ENCODE data around the gene SSC4D. TPM values are rescaled to one million over a fixed set of nuclear protein-coding genes. Genes with fewer than 3 reads are reported as not detected.
"Not testable (repeated sequence)": the region's sequence is repeated elsewhere in the genome, so short reads cannot be mapped to it uniquely, and the experiment has no call there.

The SSC4D gene
- total and polyA plus RNA-seq, 7 experiments from 2014 or later: 0.24 to 0.35 TPM; not detected in 5

- H3K36me3 ChIP-seq (ENCODE audit: control insufficient read depth in 2 of 3, insufficient read depth in 3 of 3, low read length in 3 of 3): no peaks in the 10 kb centered on the region
- peaks cover 0 to 1% (median 0%) of the 10 kb centered on the region in 11 donors for H3K9me3 Mint-ChIP-seq
- H3K4me3 ChIP-seq (ENCODE audit: low read length): no peak overlapping the region
- no peaks in the 10 kb centered on the region for H3K36me3 Mint-ChIP-seq
- intact Hi-C loops (cut with micrococcal nuclease): no loop called here
- no peaks in the 10 kb centered on the region for H3K4me1 ChIP-seq (ENCODE audit: control insufficient read depth in 2 of 2, insufficient read depth in 2 of 2, low read length in 2 of 2)
- ChIA-PET POLR2A (interaction anchor here (1.3 kb wide), 1 partner anchor 18 kb away, joined by 4 read pairs; no protein-coding TSS in a partner anchor), CTCF (no interaction called here)
- no peak for ATAC-seq
- no peaks in the 10 kb centered on the region for H3K27me3 ChIP-seq (ENCODE audit: control insufficient read depth in 2 of 2, insufficient read depth in 2 of 2, low read length in 2 of 2)
- H3K4me1 Mint-ChIP-seq: peaks cover 0 to 26% (median 11%) of the 10 kb centered on the region in 7 donors
- no peak for DNase-seq
- H3K27me3 Mint-ChIP-seq: peaks cover 0 to 19% (median 0%) of the 10 kb centered on the region in 5 donors
- H3K9me3 ChIP-seq (ENCODE audit: control insufficient read depth in 2 of 3, low read length in 3 of 3): no peaks in the 10 kb centered on the region
- no peak overlapping the region for H3K4me3 Mint-ChIP-seq
- no peak overlapping the region for H3K27ac Mint-ChIP-seq
- no peak overlapping the region for H3K27ac ChIP-seq (ENCODE audit: low read depth, low read length)
Observed at GRCh38 chr7:76368190-76368589, 41.3 kb downstream of the SSC4D start.

DNA sequence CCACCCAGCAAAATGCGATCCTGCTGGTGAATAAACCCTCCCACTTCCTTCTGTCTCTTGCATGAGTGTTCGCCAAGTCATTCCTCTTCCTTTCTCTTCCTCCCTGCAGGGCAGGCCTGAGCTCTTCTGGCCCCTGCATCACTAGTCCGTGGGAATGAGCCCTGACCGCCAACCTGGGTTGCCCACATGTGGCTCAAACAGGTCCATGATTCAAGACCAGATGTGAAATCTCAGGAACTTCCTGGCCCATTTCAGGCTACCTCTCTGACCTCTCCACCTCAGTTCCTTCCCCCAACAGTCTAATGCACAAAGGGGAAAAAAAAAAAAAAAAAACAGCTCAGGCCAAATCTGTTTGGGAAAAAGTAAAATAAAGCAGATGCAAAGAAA lies 45.3 kb downstream of the SSC4D start:
- Mint-ChIP-seq H3K36me3 (no peaks in the 10 kb centered on the region), H3K27me3 (peaks cover 0 to 9% (median 0%) of the 10 kb centered on the region in 5 donors), H3K4me3 (peak overlapping the region in 1 of 10 donors; percentile 76), H3K4me1 (peaks cover 0 to 31% (median 13%) of the 10 kb centered on the region in 7 donors), H3K9me3 (no peaks in the 10 kb centered on the region), H3K27ac (peak overlapping the region in 4 of 9 donors; percentile 39 to 95 (median 68))
- Histone ChIP-seq H3K4me3 (ENCODE audit: low read length) (no peak overlapping the region), H3K36me3 (ENCODE audit: control insufficient read depth in 2 of 3, insufficient read depth in 3 of 3, low read length in 3 of 3) (no peaks in the 10 kb centered on the region), H3K27ac (ENCODE audit: low read depth, low read length) (no peak overlapping the region), H3K9me3 (ENCODE audit: control insufficient read depth in 2 of 3, low read length in 3 of 3) (no peaks in the 10 kb centered on the region), H3K27me3 (ENCODE audit: control insufficient read depth in 2 of 2, insufficient read depth in 2 of 2, low read length in 2 of 2) (no peaks in the 10 kb centered on the region), H3K4me1 (ENCODE audit: control insufficient read depth in 2 of 2, insufficient read depth in 2 of 2, low read length in 2 of 2) (peaks cover 0 to 4% of the 10 kb centered on the region in 2 donors)
- no peak for ATAC-seq
- intact Hi-C loops (cut with micrococcal nuclease): no loop called here
- DNase-seq: no peak
- ChIA-PET POLR2A (interaction anchor here (0.8 kb wide), 1 partner anchor 11 kb away, joined by 5 read pairs; no protein-coding TSS in a partner anchor), CTCF (interaction anchor here (0.6 to 1.0 kb wide), 3 partner anchors 43 to 100 kb away, joined by 3 to 5 read pairs (median 3); no protein-coding TSS in a partner anchor)

DNA sequence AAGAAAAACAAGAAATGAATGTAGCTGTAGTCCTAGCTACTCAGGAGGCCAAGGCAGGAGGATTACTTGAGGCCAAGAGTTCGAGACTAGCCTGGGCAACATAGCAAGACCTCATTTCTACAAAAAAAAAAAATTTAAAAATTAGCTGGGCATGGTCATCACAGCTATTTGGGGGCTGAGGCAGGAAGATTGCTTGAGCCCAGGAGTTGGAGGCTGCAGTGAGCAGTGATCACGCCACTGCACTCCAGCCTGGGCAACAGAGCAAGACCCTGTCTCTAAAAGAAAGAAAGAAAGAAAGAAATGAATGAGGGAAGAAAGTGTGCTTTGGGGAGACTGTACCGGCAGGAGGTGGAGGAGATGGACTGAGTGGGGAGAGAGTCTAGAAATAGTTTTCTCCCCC lies 45.7 kb downstream of the SSC4D start:
- POLR2A ChIA-PET; H3K9me3 Mint-ChIP-seq; H3K27ac ChIP-seq (ENCODE audit: low read depth, low read length); H3K27me3 Mint-ChIP-seq; H3K4me3 ChIP-seq (ENCODE audit: low read length); H3K36me3 Mint-ChIP-seq; H3K9me3 ChIP-seq (ENCODE audit: control insufficient read depth in 2 of 3, low read length in 3 of 3); H3K4me1 ChIP-seq (ENCODE audit: control insufficient read depth in 2 of 2, insufficient read depth in 2 of 2, low read length in 2 of 2); DNase-seq; H3K27me3 ChIP-seq (ENCODE audit: control insufficient read depth in 2 of 2, insufficient read depth in 2 of 2, low read length in 2 of 2); ATAC-seq; intact Hi-C loops (cut with micrococcal nuclease); H3K36me3 ChIP-seq (ENCODE audit: control insufficient read depth in 2 of 3, insufficient read depth in 3 of 3, low read length in 3 of 3): not testable (repeated sequence)
- H3K4me3 Mint-ChIP-seq: peak overlapping the region in 1 of 10 donors; percentile 76
- CTCF ChIA-PET: interaction anchor here (0.6 kb wide), 1 partner anchor 50 kb away, joined by 3 read pairs; no protein-coding TSS in a partner anchor
- peaks cover 0 to 31% (median 13%) of the 10 kb centered on the region in 7 donors for H3K4me1 Mint-ChIP-seq
- peak overlapping the region in 1 of 9 donors; percentile 95 for H3K27ac Mint-ChIP-seq

DNA sequence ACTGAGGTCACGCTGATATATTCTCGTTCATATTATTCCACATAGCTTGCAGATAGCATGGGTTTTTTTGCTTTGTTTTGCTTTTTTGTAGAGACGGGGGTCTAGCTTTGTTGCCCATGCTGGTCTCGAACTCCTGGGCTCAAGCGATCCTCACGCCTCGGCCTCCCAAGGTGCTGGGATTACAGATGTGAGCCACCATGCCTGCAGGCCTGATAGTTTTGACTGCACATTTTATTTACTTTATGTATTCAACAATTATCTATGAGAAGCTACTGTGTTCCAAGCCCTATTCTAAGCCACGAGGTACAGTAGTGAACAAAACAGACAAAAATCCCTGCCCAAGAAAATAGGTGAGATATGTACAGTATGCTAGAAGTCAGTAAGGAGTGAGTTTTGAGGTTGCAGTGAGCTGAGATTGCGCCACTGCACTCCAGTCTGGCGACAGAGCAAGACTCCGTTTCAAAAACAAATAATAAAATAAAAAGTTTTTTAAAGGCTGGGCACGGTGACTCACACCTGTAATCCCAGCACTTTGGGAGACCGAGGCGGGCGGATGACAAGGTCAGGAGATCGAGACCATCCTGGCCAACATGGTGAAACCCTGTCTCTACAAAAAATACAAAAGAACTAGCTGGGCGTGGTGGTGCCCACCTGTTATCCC lies 49.4 kb downstream of the SSC4D start:
- Mint-ChIP-seq H3K9me3 (no peaks in the 10 kb centered on the region), H3K27me3 (no peaks in the 10 kb centered on the region), H3K36me3 (peaks cover 3 to 15% (median 9%) of the 10 kb centered on the region in 5 donors), H3K4me3 (peak overlapping the region; percentile 84 to 99 (median 95)), H3K27ac (peak overlapping the region; percentile 66 to 99 (median 90)), H3K4me1 (peaks cover 22 to 47% (median 40%) of the 10 kb centered on the region in 7 donors)
- ATAC-seq: no peak
- Histone ChIP-seq H3K36me3 (ENCODE audit: control insufficient read depth in 2 of 3, insufficient read depth in 3 of 3, low read length in 3 of 3) (peaks cover 0 to 8% (median 0%) of the 10 kb centered on the region in 3 experiments), H3K4me1 (ENCODE audit: control insufficient read depth in 2 of 2, insufficient read depth in 2 of 2, low read length in 2 of 2) (peaks cover 4 to 28% of the 10 kb centered on the region in 2 donors), H3K4me3 (ENCODE audit: low read length) (peak overlapping the region; percentile 72), H3K27me3 (ENCODE audit: control insufficient read depth in 2 of 2, insufficient read depth in 2 of 2, low read length in 2 of 2) (no peaks in the 10 kb centered on the region), H3K9me3 (ENCODE audit: control insufficient read depth in 2 of 3, low read length in 3 of 3) (no peaks in the 10 kb centered on the region), H3K27ac (ENCODE audit: low read depth, low read length) (peak overlapping the region; percentile 92)
- DNase-seq: no peak
- ChIA-PET POLR2A (interaction anchor here (0.8 to 4.2 kb wide), 5 partner anchors 28 to 68 kb away, joined by 3 to 57 read pairs (median 4); no protein-coding TSS in a partner anchor), CTCF (interaction anchor here (1.0 to 2.3 kb wide), 5 partner anchors 36 to 182 kb away, joined by 3 to 15 read pairs (median 4); no protein-coding TSS in a partner anchor)
- intact Hi-C loops (cut with micrococcal nuclease): loop anchor here (1.0 to 5.0 kb wide), 10 partner anchors 33 to 1703 kb away; partner anchors contain the start of genes GTF2I (in 2 of the 2), RHBDD2 (in 2 of the 2), HIP1 (in 1 of the 2) and POR (in 1 of the 2)

DNA sequence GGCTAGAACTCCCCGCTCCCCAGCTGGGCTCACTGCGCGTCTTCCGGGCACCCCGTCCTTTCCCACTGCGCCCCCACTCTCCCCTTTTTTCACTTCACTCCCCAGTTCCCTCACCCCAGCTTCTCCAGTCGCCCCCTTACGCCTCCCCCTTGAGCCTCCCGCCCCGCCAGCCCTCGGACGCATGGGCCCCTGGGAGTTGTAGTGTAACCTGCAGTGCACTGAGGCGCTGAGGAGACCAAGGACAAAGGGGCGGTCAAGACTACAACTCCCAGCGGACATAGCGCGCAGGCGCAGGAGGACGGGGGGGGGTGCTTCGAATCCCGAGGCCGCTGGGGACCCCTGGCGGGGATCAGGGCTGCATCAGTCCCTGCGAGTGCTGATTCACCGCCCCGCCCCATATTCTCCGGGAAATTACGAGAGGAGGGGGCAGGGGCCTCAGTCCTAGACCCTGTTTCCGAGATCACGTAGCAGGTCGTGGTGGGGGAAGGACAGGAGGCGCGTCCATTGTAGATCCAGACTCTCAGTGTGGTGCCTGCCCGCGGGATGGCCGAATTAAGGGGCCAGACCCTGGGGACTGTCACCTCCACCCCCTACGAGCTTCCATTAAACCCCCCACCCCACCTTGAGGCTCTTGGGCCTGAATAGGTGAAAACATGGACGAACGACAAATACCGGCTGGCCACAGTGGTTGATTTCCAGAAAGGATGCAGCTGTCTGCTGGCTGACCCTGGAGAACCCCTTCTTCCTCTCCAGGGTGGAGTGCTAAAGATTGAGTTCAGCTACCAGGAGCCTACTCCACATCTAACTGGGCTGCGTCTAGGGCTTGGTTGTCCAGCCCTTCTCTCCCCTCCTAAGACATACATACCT lies 50.2 kb downstream of the SSC4D start:
- Mint-ChIP-seq H3K27me3 (no peaks in the 10 kb centered on the region), H3K36me3 (peaks cover 4 to 20% (median 14%) of the 10 kb centered on the region in 5 donors), H3K4me3 (peak overlapping the region; percentile 84 to 99 (median 95)), H3K27ac (peak overlapping the region; percentile 66 to 99 (median 93)), H3K9me3 (no peaks in the 10 kb centered on the region), H3K4me1 (peaks cover 28 to 46% (median 43%) of the 10 kb centered on the region in 7 donors)
- peak overlapping the region; percentile 92 for H3K27ac ChIP-seq (ENCODE audit: low read depth, low read length)
- H3K9me3 ChIP-seq (ENCODE audit: control insufficient read depth in 2 of 3, low read length in 3 of 3): no peaks in the 10 kb centered on the region
- H3K4me3 ChIP-seq (ENCODE audit: low read length): peak overlapping the region; percentile 72
- peak; percentile 94 for ATAC-seq
- H3K4me1 ChIP-seq (ENCODE audit: control insufficient read depth in 2 of 2, insufficient read depth in 2 of 2, low read length in 2 of 2): peaks cover 4 to 31% of the 10 kb centered on the region in 2 donors
- CTCF ChIA-PET: interaction anchor here (0.8 to 2.3 kb wide), 6 partner anchors 37 to 364 kb away, joined by 3 to 15 read pairs (median 4); no protein-coding TSS in a partner anchor
- peak; percentile 87 to 96 (median 95) for DNase-seq
- intact Hi-C loops (cut with micrococcal nuclease): loop anchor here (1.0 to 5.0 kb wide), 10 partner anchors 34 to 1702 kb away; partner anchors contain the start of genes GTF2I (in 2 of the 2), RHBDD2 (in 2 of the 2), HIP1 (in 1 of the 2) and POR (in 1 of the 2)
- H3K36me3 ChIP-seq (ENCODE audit: control insufficient read depth in 2 of 3, insufficient read depth in 3 of 3, low read length in 3 of 3): peaks cover 0 to 14% (median 0%) of the 10 kb centered on the region in 3 experiments
- no peaks in the 10 kb centered on the region for H3K27me3 ChIP-seq (ENCODE audit: control insufficient read depth in 2 of 2, insufficient read depth in 2 of 2, low read length in 2 of 2)
- POLR2A ChIA-PET: interaction anchor here (0.6 to 4.2 kb wide), 12 partner anchors 10 to 996 kb away, joined by 3 to 57 read pairs (median 4); partner anchors contain the start of gene HSPB1

Data from naive thymus-derived CD4-positive, alpha-beta T cell (primary cell).